K562 (cell line): ENCODE measurements around the gene PNMA6F. TPM values are rescaled to one million over a fixed set of nuclear protein-coding genes. Genes with fewer than 3 reads are reported as not detected.
A peak's percentile ranks its signal among the peaks of the same experiment; 100 is the strongest.

ENCODE experiments used
- ATAC-seq: fragments of 200-7000 bp; cut with Tn5 transposase; 3 replicates; pipeline ENCODE4 v1.9.1; 2020; ENCODE audit warnings: moderate library complexity
- BruUV-seq: library from RNA; stranded (reverse); fragments of 400-500 nt; replicated peaks from 2 replicates; lab custom pipeline; 2021; lab: Mats Ljungman, UMichigan
- CTCF ChIA-PET: fragments of 300-600 bp; formaldehyde crosslinking; extraction: SDS; loops from one replicate; lab custom pipeline; 2021; ENCODE audit warnings: low intra/inter-chr PET ratio; lab: Yijun Ruan, JAX
- POLR2A ChIA-PET: fragments of 300-600, 350-650 bp; sonication (Branson Sonifier 250); formaldehyde crosslinking; extraction: SDS; loops from one replicate; lab custom pipeline; 2021; ENCODE audit warnings: antibody characterized with exemption, inconsistent platforms; lab: Yijun Ruan, JAX
- DNase-seq, 4 experiments: peaks; one replicate each; pipeline versions ENCODE4 v3.0.0 to v3.0.0-alpha.2; 2011 to 2018; ENCODE audit warnings: low spot score in 3 of 4, mixed read lengths in 3 of 4; ENCODE audit errors: extremely low read depth in 1 of 4
- FAIRE-seq: peaks from 2 replicates; lab custom pipeline; 2011; peaks lifted over from hg19 to GRCh38; lab: Jason Lieb, UNC
- H2AFZ ChIP-seq: 2 replicates; pipeline ENCODE4 v1.6.0; 2011; ENCODE audit warnings: low read depth, low read length, control low read depth, inconsistent platforms
- H3K27ac ChIP-seq: fragments of 200-600 bp; 3 replicates; pipeline ENCODE4 v1.8.0; 2011; ENCODE audit warnings: low read depth, mild to moderate bottlenecking, control low read depth, inconsistent platforms, low read length, moderate library complexity, mixed read lengths; ENCODE audit errors: extremely low read depth
- H3K27me3 ChIP-seq, 2 experiments: fragments of 300-600 bp in 1 of 2; 2 replicates in 1 of 2; 3 replicates in 1 of 2; pipeline versions ENCODE4 v1.6.0 to v1.8.0; 2011; ENCODE audit warnings: inconsistent platforms in 2 of 2, low read length in 2 of 2, mild to moderate bottlenecking in 1 of 2, mixed read lengths in 1 of 2, moderate library complexity in 1 of 2; ENCODE audit not compliant: control insufficient read depth in 2 of 2, insufficient read depth in 2 of 2
- H3K36me3 ChIP-seq: fragments of 300-600 bp; 3 replicates; pipeline ENCODE4 v1.8.0; 2011; ENCODE audit warnings: mild to moderate bottlenecking, low read length, inconsistent platforms; ENCODE audit not compliant: control insufficient read depth, insufficient read depth
- H3K4me1 ChIP-seq, 2 experiments: fragments of 200-600 bp in 1 of 2; replicated peaks in 1 of 2; 2 replicates in 1 of 2; 3 replicates in 1 of 2; pipeline versions ENCODE4 v1.5.1 to v1.8.0; 2011; ENCODE audit warnings: inconsistent platforms in 2 of 2, low read length in 2 of 2, mild to moderate bottlenecking in 1 of 2, mixed read lengths in 1 of 2, moderate library complexity in 1 of 2; ENCODE audit not compliant: control insufficient read depth in 2 of 2, insufficient read depth in 2 of 2
- H3K4me2 ChIP-seq: 2 replicates; pipeline ENCODE4 v1.6.1; 2011; ENCODE audit warnings: low read length, control low read depth, inconsistent platforms, mixed read lengths; ENCODE audit not compliant: insufficient read depth
- H3K4me3 ChIP-seq: fragments of 200-600 bp; sonication (generic), shearing (Covaris generic); 2 replicates; pipeline ENCODE4 v1.5.1; 2016; ENCODE audit warnings: control low read depth, inconsistent platforms
- H3K79me2 ChIP-seq: fragments of 200-600 bp; 3 replicates; pipeline ENCODE4 v1.8.0; 2011; ENCODE audit warnings: low read length, inconsistent platforms; ENCODE audit not compliant: control insufficient read depth, insufficient read depth
- H3K9ac ChIP-seq, 2 experiments: 2 replicates each; pipeline versions ENCODE4 v1.6.0 to v1.6.1; 2011; ENCODE audit warnings: low read depth in 2 of 2, low read length in 2 of 2, control low read depth in 1 of 2, inconsistent platforms in 1 of 2, mild to moderate bottlenecking in 1 of 2, mixed read lengths in 1 of 2; ENCODE audit not compliant: insufficient read depth in 1 of 2
- H3K9me1 ChIP-seq: one replicate; pipeline ENCODE4 v1.6.0; 2011; ENCODE audit warnings: inconsistent platforms, mild to moderate bottlenecking, low read length, moderate library complexity; ENCODE audit not compliant: control insufficient read depth, insufficient read depth
- H3K9me3 ChIP-seq: replicated peaks from 2 replicates; pipeline ENCODE4 v1.5.1; 2011; ENCODE audit warnings: low read depth, low read length, inconsistent platforms; ENCODE audit not compliant: control insufficient read depth, insufficient read depth
- H4K20me1 ChIP-seq: replicated peaks from 2 replicates; pipeline ENCODE4 v1.6.1; 2011; ENCODE audit warnings: low read length, inconsistent platforms, mixed read lengths; ENCODE audit not compliant: control insufficient read depth, insufficient read depth
- BRF2 ChIP-seq: IDR thresholded peaks from 3 replicates; pipeline ENCODE4 v1.6.1; 2011; ENCODE audit warnings: borderline replicate concordance, mild to moderate bottlenecking; ENCODE audit not compliant: insufficient read length, insufficient read depth
- COPS2 ChIP-seq: fragments of 450-650 bp; conservative IDR thresholded peaks from 2 replicates; pipeline ENCODE4 v1.6.1; 2016; ENCODE audit warnings: mild to moderate bottlenecking, moderate library complexity
- CREB3L1 ChIP-seq: fragments of 450-650 bp; IDR thresholded peaks from 2 replicates; pipeline ENCODE4 v1.6.1; 2014; ENCODE audit warnings: low read depth, mild to moderate bottlenecking, moderate library complexity, borderline replicate concordance
- NR4A1 ChIP-seq, 2 experiments: fragments of 250-450 bp in 1 of 2; fragments of 450-650 bp in 1 of 2; sonication (Bioruptor Pico) in 1 of 2; IDR thresholded peaks; 2 replicates each; pipeline versions ENCODE4 v1.4.0 to v1.6.1; 2016 to 2020; ENCODE audit warnings: mild to moderate bottlenecking in 2 of 2, missing compliant biosample characterization in 1 of 2, missing genetic modification characterization in 1 of 2, moderate library complexity in 1 of 2
- PYGO2 ChIP-seq: fragments of 450-650 bp; IDR thresholded peaks from 2 replicates; pipeline ENCODE4 v1.6.1; 2016; ENCODE audit warnings: mild to moderate bottlenecking, missing genetic modification characterization, moderate library complexity, missing compliant biosample characterization
- ZNF717 ChIP-seq: fragments of 250-450 bp; sonication (Bioruptor Pico); IDR thresholded peaks from 2 replicates; pipeline ENCODE4 v1.5.0; 2021
- ZNF75A ChIP-seq: fragments of 450-650 bp; formaldehyde crosslinking; IDR thresholded peaks from 2 replicates; pipeline ENCODE4 v1.4.0; 2020; ENCODE audit warnings: mild to moderate bottlenecking
- ZNF76 ChIP-seq: fragments of 250-450 bp; sonication (Bioruptor Pico); IDR thresholded peaks from 2 replicates; pipeline ENCODE4 v1.4.0; 2020; ENCODE audit warnings: mild to moderate bottlenecking, moderate library complexity, borderline replicate concordance
- WGBS: fragments of 100-300 bp; shearing (Covaris generic); methylation state at CpG from one replicate; pipeline ENCODE4 v1.1.6; 2016; ENCODE audit warnings: low coverage, mixed read lengths; ENCODE audit not compliant: insufficient coverage; ENCODE audit errors: missing lambda C conversion rate; 5-methylcytosine and 5-hydroxymethylcytosine counted together
- in situ Hi-C: fragments of 300-500 bp; cut with MboI; formaldehyde crosslinking; loops from 4 replicates; pipeline ENCODE4 v1.15.0; 2018; ENCODE audit warnings: inconsistent platforms, mixed read lengths
- intact Hi-C: fragments of 100-400 bp; cut with micrococcal nuclease; formaldehyde crosslinking; loops from 2 replicates; pipeline ENCODE4 v1.14.2; 2022
- polyA plus RNA-seq, 8 experiments: library from polyadenylated mRNA; depleted of rRNA in 4 of 8; stranded (reverse) in 5 of 8; unstranded in 3 of 8; fragments of >200 nt; fragmentation: Nextera tagmentation in 2 of 8; fragmentation: Illumina TruSeq in 1 of 8; extraction: Ambion mirVana in 2 of 8; extraction: Trizol in 1 of 8; gene quantifications; 2 replicates each; pipeline versions ENCODE4 v1.2.1 to v1.2.3, GENCODE V29; 2011 to 2014; ENCODE audit warnings: inconsistent platforms in 1 of 8, missing spikeins in 1 of 8
- total RNA-seq, 7 experiments: library from RNA; depleted of rRNA in 6 of 7; stranded (reverse); fragments of >200 nt in 6 of 7; fragmentation: Illumina TruSeq in 2 of 7; extraction: Trizol in 2 of 7; gene quantifications; 2 replicates each; pipeline versions ENCODE4 v1.2.1 to v1.2.3, GENCODE V29; 2011 to 2021; ENCODE audit warnings: low replicate concordance in 1 of 7

PNMA6F gene
- total and polyA plus RNA-seq, 9 of the 15 experiments (the other 6 are each of a cell fraction or from before 2014, with no cell fraction given): not detected

DNA sequence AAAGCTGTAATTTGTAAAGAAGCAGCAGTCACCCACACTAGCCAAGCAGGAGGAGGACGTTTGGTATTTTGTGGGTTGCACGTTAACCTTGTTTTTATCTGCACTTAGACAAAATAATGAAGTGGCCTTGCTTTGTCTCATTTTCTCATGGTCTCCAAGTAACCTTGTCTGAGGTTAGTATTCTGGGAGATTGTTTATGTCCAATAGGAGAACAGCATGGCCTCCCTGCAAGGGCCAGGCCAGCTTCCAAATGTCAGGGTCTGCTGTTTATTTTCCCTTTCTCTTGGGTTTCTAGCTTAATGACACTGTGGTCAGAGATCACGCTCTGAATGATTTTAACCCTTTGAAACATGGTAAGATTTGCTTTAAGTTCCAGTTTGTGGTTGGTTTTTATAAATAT lies 49.7 kb upstream of the PNMA6F start:
- no peaks in the 10 kb centered on the region for H4K20me1 ChIP-seq
- intact Hi-C loops: no loop called here
- no TSS peak for BruUV-seq
- H2AFZ ChIP-seq: peak overlapping the region; percentile 59; the same call in 1 of the 2 replicates
- no peaks in the 10 kb centered on the region for H3K27me3 ChIP-seq
- ChIA-PET CTCF (no interaction called here), POLR2A (interaction anchor here (1.2 kb wide), 1 partner anchor 25 kb away, joined by 3 read pairs; no protein-coding TSS in a partner anchor)
- no peak overlapping the region for H3K27ac ChIP-seq
- H3K9me1 ChIP-seq: no peaks in the 10 kb centered on the region
- H3K4me3 ChIP-seq: no peak overlapping the region
- in situ Hi-C loops: no loop called here
- H3K79me2 ChIP-seq: no peaks in the 10 kb centered on the region
- no peak overlapping the region for H3K9ac ChIP-seq
- H3K4me2 ChIP-seq: no peak overlapping the region
- DNase-seq (no peak), ATAC-seq (no peak), FAIRE-seq (no peak)
- no peaks in the 10 kb centered on the region for H3K36me3 ChIP-seq
- no peaks in the 10 kb centered on the region for H3K9me3 ChIP-seq
- 35% methylated on average over 3 of the region's 3 CpGs for WGBS
- no peaks in the 10 kb centered on the region; a peak in 1 of 5 replicates for H3K4me1 ChIP-seq
- TF ChIP-seq PYGO2 (no peak), ZNF75A (CRISPR knock-in tag) (no peak), NR4A1 (CRISPR knock-in tag; IDR thresholded peaks at IDR 0.05) (no peak), NR4A1 (tag; IDR thresholded peaks at IDR 0.05) (no peak), ZNF76 (CRISPR knock-in tag) (no peak), CREB3L1 (no peak), COPS2 (no peak), BRF2 (no peak), ZNF717 (CRISPR knock-in tag) (no peak)
